ENCODE data around the gene PDLIM7. TPM values are rescaled to one million over a fixed set of nuclear protein-coding genes. Genes with fewer than 3 reads are reported as not detected.

Gene PDLIM7
- total and polyA plus RNA-seq, 11 donors = 36.3 to 124 (median 52.5) TPM

- H3K36me3 ChIP-seq = peaks cover 0 to 95% (median 64%) of the 10 kb centered on the region in 9 donors
- H3K9me3 ChIP-seq = no peaks in the 10 kb centered on the region
- TF ChIP-seq POLR2A (IDR thresholded peaks at IDR 0.05) (no peak), CTCF (IDR thresholded peaks at IDR 0.05) (no peak)
- WGBS, 4 donors = 95 to 96% (median 96%) methylated on average over 31 to 37 of the region's 37 CpGs
- no peaks in the 10 kb centered on the region for H3K27me3 ChIP-seq
- H3K4me3 ChIP-seq = no peak overlapping the region
- ATAC-seq (no peak), DNase-seq (peak in 1 of 5 donors; percentile 62)
- H3K27ac ChIP-seq = no peak overlapping the region
- intact Hi-C loops (cut with DNase I) = no loop called here
- H3K4me1 ChIP-seq = peaks cover 0 to 33% (median 12%) of the 10 kb centered on the region in 12 donors
Measured at GRCh38 chr5:177435847-177436536, 61.4 kb downstream of the PDLIM7 start.

GRCh38 chr5:177434942-177435738 lies 62.3 kb downstream of the PDLIM7 start:
- peaks cover 0 to 42% (median 12%) of the 10 kb centered on the region in 12 donors for H3K4me1 ChIP-seq
- DNase-seq (no peak), ATAC-seq (no peak)
- H3K36me3 ChIP-seq = peaks cover 0 to 92% (median 64%) of the 10 kb centered on the region in 9 donors
- H3K27ac ChIP-seq = no peak overlapping the region
- TF ChIP-seq POLR2A (IDR thresholded peaks at IDR 0.05) (no peak), CTCF (IDR thresholded peaks at IDR 0.05) (no peak)
- H3K4me3 ChIP-seq = no peak overlapping the region
- no peaks in the 10 kb centered on the region for H3K9me3 ChIP-seq
- no peaks in the 10 kb centered on the region for H3K27me3 ChIP-seq
- intact Hi-C loops (cut with DNase I) = no loop called here
- WGBS, 4 donors = 92 to 95% (median 95%) methylated on average over 18 to 20 of the region's 20 CpGs

- no peak overlapping the region for H3K27ac ChIP-seq
- no peak for TF ChIP-seq CTCF (IDR thresholded peaks at IDR 0.05)
- TF ChIP-seq POLR2A (IDR thresholded peaks at IDR 0.05) = no peak
- no peaks in the 10 kb centered on the region for H3K9me3 ChIP-seq
- no peaks in the 10 kb centered on the region for H3K27me3 ChIP-seq
- ATAC-seq (no peak), DNase-seq (no peak)
- WGBS, 4 donors = 83 to 93% (median 87%) methylated on average over 2 to 8 of the region's 8 CpGs
- peaks cover 0 to 85% (median 64%) of the 10 kb centered on the region in 9 donors for H3K36me3 ChIP-seq
- H3K4me3 ChIP-seq = no peak overlapping the region
- H3K4me1 ChIP-seq = peaks cover 0 to 49% (median 12%) of the 10 kb centered on the region in 12 donors
- intact Hi-C loops (cut with DNase I) = no loop called here
Measured at GRCh38 chr5:177434437-177434836, 63.0 kb downstream of the PDLIM7 start.

GRCh38 chr5:177433658-177434217 lies 63.7 kb downstream of the PDLIM7 start:
- peaks cover 0 to 78% (median 62%) of the 10 kb centered on the region in 9 donors for H3K36me3 ChIP-seq
- no peaks in the 10 kb centered on the region for H3K27me3 ChIP-seq
- no peak for ATAC-seq
- TF ChIP-seq POLR2A (IDR thresholded peaks at IDR 0.05) (no peak), CTCF (IDR thresholded peaks at IDR 0.05) (no peak)
- DNase-seq = no peak
- intact Hi-C loops (cut with DNase I) = no loop called here
- 92 to 95% (median 95%) methylated on average over 15 to 29 of the region's 29 CpGs for WGBS, 4 donors
- no peak overlapping the region for H3K27ac ChIP-seq
- no peaks in the 10 kb centered on the region for H3K9me3 ChIP-seq
- no peak overlapping the region for H3K4me3 ChIP-seq
- peaks cover 0 to 54% (median 13%) of the 10 kb centered on the region in 12 donors for H3K4me1 ChIP-seq

Measured in heart left ventricle (tissue), 16 donors.